ENCODE results near the gene TMEM190. TPM values are rescaled to one million over a fixed set of nuclear protein-coding genes. Genes with fewer than 3 reads are reported as not detected.

Gene TMEM190
- total and polyA plus RNA-seq, 2 donors (not counting 3 experiments of a cell fraction or from before 2014, with no cell fraction given): not detected

DNA sequence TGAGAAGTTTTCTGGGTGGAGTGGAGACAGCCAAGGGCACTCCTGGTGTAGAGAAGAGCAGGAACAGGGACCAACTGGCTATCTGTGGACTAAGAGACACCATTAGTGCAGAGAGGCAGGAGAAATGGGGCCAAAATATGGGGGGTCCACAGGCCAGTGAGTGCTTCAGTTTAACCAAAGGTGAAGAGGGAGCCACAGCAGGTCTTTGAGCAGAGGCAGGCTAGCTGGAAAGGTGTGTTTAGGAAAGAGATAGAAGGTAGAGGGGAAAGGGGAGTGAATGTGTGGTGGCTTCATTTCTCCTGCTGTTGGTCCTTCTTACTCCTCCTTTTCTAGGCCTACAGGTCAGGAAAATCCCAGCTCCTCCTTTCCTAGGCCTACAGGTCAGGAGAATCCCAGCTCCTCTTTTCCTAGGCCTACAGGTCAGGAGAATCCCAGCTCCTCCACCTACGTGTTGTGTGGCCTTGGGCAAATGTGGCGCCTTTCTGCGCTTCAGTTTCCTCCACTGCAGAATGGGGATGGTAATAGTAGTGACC, 6.0 kb downstream of the TMEM190 start:
- dilution Hi-C loops (cut with MboI; ENCODE audit: extremely low pct_ligation_motif_present, low sequenced_read_pairs) (no loop called here), intact Hi-C loops (cut with micrococcal nuclease) (loop anchor here (10.0 kb wide), 2 partner anchors 222 to 238 kb away; partner anchors contain the start of genes TNNT1, ZNF524 and ZNF865)
- ChIA-PET CTCF (interaction anchor here (2.8 to 2.9 kb wide), 2 partner anchors 81 to 91 kb away, joined by 27 to 51 read pairs; no protein-coding TSS in a partner anchor), POLR2A (interaction anchor here (2.4 kb wide), 2 partner anchors 25 to 43 kb away, joined by 9 to 11 read pairs; partner anchors contain the start of genes KMT5C and UBE2S)
- H3K9me3 ChIP-seq (replicated peaks; ENCODE audit: control insufficient read depth, insufficient read depth, low read length): no peaks in the 10 kb centered on the region
- no peak overlapping the region for H3K9ac ChIP-seq (replicated peaks; ENCODE audit: extremely low read depth, insufficient read depth, low read length)
- H3K4me2 ChIP-seq (ENCODE audit: insufficient read depth, low read length): no peak overlapping the region
- no peak overlapping the region for H3K27ac ChIP-seq (ENCODE audit: insufficient read depth, low read depth, low read length)
- H3K27me3 ChIP-seq (ENCODE audit: control insufficient read depth in 2 of 2, insufficient read depth in 2 of 2, low read length in 2 of 2): peaks cover 4% of the 10 kb centered on the region in 2 experiments
- H3K9me1 ChIP-seq (replicated peaks; ENCODE audit: control insufficient read depth, extremely low read depth, insufficient read depth, low read length): no peaks in the 10 kb centered on the region
- no TSS peak for BruUV-seq (replicated peaks)
- TF ChIP-seq, protein P1, sequence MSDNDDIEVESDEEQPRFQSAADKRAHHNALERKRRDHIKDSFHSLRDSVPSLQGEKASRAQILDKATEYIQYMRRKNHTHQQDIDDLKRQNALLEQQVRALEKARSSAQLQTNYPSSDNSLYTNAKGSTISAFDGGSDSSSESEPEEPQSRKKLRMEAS (IDR thresholded peaks at IDR 0.05; ENCODE audit: insufficient read depth, insufficient read length): no peak
- TF ChIP-seq POLR2AphosphoS5 (IDR thresholded peaks at IDR 0.05; ENCODE audit: insufficient read depth, low read depth, low read length): no peak
- DNase-seq (ENCODE audit: low read depth, low spot score): no peak
- no peak overlapping the region for H3K4me3 ChIP-seq (replicated peaks in 1 of 3; ENCODE audit: insufficient read depth in 1 of 3, low read depth in 1 of 3, low read length in 3 of 3)
- peaks cover 21% of the 10 kb centered on the region for H3K4me1 ChIP-seq (ENCODE audit: control insufficient read depth, extremely low read depth, insufficient read depth, low read length)
- peaks cover 4% of the 10 kb centered on the region for H4K20me1 ChIP-seq (replicated peaks; ENCODE audit: control insufficient read depth, extremely low read depth, insufficient read depth, low read length)
- H3K79me2 ChIP-seq (ENCODE audit: control insufficient read depth, insufficient read depth, low read length): peaks cover 18% of the 10 kb centered on the region
- H2AFZ ChIP-seq (ENCODE audit: low read depth, low read length): no peak overlapping the region
- FAIRE-seq: no peak
- peaks cover 4% of the 10 kb centered on the region in 2 experiments for H3K36me3 ChIP-seq (ENCODE audit: control insufficient read depth in 2 of 2, extremely low read depth in 1 of 2, insufficient read depth in 2 of 2, low read length in 2 of 2)

DNA sequence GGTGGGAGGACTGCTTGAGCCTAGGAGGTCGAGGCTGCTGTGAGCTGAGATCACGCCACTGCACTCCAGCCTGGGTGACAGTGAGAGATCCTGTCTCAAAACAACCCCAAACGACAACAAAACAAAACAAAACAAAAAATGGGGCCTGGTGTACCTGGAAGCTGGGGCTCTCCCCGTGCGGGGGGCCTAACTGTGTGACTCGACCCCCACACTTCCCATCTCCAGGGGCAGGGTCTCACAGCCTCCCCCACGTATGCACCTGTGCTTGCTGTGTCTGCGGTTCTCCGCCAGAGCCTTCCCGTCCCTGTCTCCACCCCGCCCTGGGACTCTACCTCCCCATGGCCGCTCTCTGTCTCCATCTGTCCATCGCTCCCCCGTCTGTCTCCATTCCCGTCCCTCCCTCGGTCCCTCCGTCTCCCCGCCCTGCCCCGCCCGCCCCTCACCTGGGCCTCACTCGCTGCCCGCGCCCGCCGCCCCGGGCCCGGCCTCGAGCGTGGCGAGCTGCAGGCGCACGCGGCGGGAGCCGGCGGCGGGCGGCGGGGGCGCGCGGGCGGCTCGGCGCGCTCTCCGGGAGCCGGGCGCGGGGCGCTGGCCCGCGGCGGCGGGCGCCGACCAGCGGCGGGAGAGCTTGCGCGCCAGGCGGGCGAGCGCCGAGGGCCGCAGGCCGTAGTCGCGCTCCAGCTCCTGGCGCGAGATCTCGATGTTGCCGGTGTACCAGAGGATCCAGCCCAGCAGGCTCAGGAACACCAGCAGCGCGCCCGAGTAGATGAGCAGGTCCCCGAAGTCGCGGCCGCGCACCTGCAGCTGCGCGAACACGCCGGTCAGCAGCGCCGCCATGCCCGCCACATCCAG, 6.9 kb downstream of the TMEM190 start:
- H3K27ac ChIP-seq (ENCODE audit: insufficient read depth, low read depth, low read length): no peak overlapping the region
- no peak for TF ChIP-seq GATA2 (IDR thresholded peaks at IDR 0.05; ENCODE audit: insufficient read depth, insufficient read length, low read depth, low read length)
- TF ChIP-seq, protein P2, sequence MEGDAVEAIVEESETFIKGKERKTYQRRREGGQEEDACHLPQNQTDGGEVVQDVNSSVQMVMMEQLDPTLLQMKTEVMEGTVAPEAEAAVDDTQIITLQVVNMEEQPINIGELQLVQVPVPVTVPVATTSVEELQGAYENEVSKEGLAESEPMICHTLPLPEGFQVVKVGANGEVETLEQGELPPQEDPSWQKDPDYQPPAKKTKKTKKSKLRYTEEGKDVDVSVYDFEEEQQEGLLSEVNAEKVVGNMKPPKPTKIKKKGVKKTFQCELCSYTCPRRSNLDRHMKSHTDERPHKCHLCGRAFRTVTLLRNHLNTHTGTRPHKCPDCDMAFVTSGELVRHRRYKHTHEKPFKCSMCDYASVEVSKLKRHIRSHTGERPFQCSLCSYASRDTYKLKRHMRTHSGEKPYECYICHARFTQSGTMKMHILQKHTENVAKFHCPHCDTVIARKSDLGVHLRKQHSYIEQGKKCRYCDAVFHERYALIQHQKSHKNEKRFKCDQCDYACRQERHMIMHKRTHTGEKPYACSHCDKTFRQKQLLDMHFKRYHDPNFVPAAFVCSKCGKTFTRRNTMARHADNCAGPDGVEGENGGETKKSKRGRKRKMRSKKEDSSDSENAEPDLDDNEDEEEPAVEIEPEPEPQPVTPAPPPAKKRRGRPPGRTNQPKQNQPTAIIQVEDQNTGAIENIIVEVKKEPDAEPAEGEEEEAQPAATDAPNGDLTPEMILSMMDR (IDR thresholded peaks at IDR 0.05; ENCODE audit: extremely low read depth in 1 of 2, insufficient read depth in 1 of 2, low read depth in 1 of 2, low read length in 2 of 2): peak; percentile 9 to 23
- peak overlapping the region; percentile 73 for H2AFZ ChIP-seq (ENCODE audit: low read depth, low read length)
- dilution Hi-C loops (cut with MboI; ENCODE audit: extremely low pct_ligation_motif_present, low sequenced_read_pairs) (no loop called here), intact Hi-C loops (cut with micrococcal nuclease) (loop anchor here (2.0 to 10.0 kb wide), 3 partner anchors 77 to 239 kb away; partner anchors contain the start of genes ISOC2, TNNT1, ZNF524 and ZNF865)
- H3K9ac ChIP-seq (replicated peaks; ENCODE audit: extremely low read depth, insufficient read depth, low read length): no peak overlapping the region
- FAIRE-seq (peak; percentile 55), DNase-seq (ENCODE audit: low read depth, low spot score) (peak; percentile 64)
- H3K79me2 ChIP-seq (ENCODE audit: control insufficient read depth, insufficient read depth, low read length): peaks cover 27% of the 10 kb centered on the region
- peaks cover 30% of the 10 kb centered on the region for H3K4me1 ChIP-seq (ENCODE audit: control insufficient read depth, extremely low read depth, insufficient read depth, low read length)
- H3K9me1 ChIP-seq (replicated peaks; ENCODE audit: control insufficient read depth, extremely low read depth, insufficient read depth, low read length): no peaks in the 10 kb centered on the region
- peaks cover 8 to 11% of the 10 kb centered on the region in 2 experiments for H3K36me3 ChIP-seq (ENCODE audit: control insufficient read depth in 2 of 2, extremely low read depth in 1 of 2, insufficient read depth in 2 of 2, low read length in 2 of 2)
- no peaks in the 10 kb centered on the region for H3K27me3 ChIP-seq (ENCODE audit: control insufficient read depth in 2 of 2, insufficient read depth in 2 of 2, low read length in 2 of 2)
- CTCF ChIA-PET: interaction anchor here (0.6 to 2.9 kb wide), 25 partner anchors 8 to 296 kb away, joined by 3 to 51 read pairs (median 5); partner anchors contain the start of genes HSPBP1, KMT5C and PPP6R1
- no TSS peak for BruUV-seq (replicated peaks)
- H3K4me3 ChIP-seq (replicated peaks in 1 of 3; ENCODE audit: insufficient read depth in 1 of 3, low read depth in 1 of 3, low read length in 3 of 3): peak overlapping the region in 2 of 3 experiments; percentile 4 to 39
- H4K20me1 ChIP-seq (replicated peaks; ENCODE audit: control insufficient read depth, extremely low read depth, insufficient read depth, low read length): peaks cover 4% of the 10 kb centered on the region
- H3K9me3 ChIP-seq (replicated peaks; ENCODE audit: control insufficient read depth, insufficient read depth, low read length): no peaks in the 10 kb centered on the region
- POLR2A ChIA-PET: interaction anchor here (2.4 kb wide), 2 partner anchors 24 to 44 kb away, joined by 9 to 11 read pairs; partner anchors contain the start of genes KMT5C and UBE2S
- peak overlapping the region; percentile 86 for H3K4me2 ChIP-seq (ENCODE audit: insufficient read depth, low read length)

Data from endothelial cell of umbilical vein (primary cell).